ENCODE data around the gene DSCAML1. TPM values are rescaled to one million over a fixed set of nuclear protein-coding genes. Genes with fewer than 3 reads are reported as not detected.

Gene DSCAML1
- total RNA-seq, 2 experiments from 2014 or later, result 0.13 to 0.29 TPM

DNA sequence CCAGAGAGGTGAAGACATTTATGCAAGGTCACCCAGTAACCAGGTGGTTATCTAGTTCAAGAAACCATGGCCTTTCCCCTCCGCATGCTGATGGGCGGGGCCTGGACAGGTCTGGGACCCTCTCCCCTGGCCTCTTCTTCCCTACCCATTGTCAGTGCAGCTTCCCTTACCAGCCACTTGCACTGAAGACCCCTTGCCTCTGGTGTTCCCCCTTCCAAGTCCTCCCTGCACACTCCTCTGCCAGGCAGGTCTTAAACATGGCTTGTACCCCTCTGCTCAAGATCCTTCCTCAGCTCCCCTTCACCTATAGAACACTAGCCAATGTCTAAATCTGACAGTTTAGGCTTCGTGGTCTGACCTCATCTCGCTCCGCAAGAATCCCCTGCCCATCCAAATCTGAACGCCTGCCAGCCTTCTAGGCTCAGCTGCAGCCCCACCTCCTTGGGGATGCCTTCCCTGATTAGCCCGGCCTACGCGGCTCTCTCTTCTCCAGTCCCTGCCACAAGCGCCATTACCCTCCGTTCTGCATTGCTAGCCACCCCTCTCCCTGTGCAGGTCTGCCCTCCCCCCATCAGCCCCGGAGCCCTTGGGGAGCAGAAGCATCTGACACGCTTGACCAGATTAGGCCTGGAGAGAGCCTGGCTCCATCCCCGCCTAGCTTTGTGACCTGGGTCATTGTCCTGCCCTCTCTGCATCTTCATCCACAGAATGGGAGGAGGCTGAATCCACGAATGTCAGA is 213.8 kb downstream of the DSCAML1 start:
- intact Hi-C loops (cut with micrococcal nuclease), result no loop called here
- Mint-ChIP-seq H3K27ac (no peak overlapping the region), H3K4me3 (no peak overlapping the region), H3K4me1 (ENCODE audit: low read depth) (no peaks in the 10 kb centered on the region), H3K27me3 (peaks cover 3% of the 10 kb centered on the region), H3K9me3 (no peaks in the 10 kb centered on the region), H3K36me3 (ENCODE audit: low read depth) (no peaks in the 10 kb centered on the region)
- ChIA-PET POLR2A (no interaction called here), CTCF (interaction anchor here (1.0 kb wide), 1 partner anchor 157 kb away, joined by 3 read pairs; no protein-coding TSS in a partner anchor)
- TF ChIP-seq, protein P1, sequence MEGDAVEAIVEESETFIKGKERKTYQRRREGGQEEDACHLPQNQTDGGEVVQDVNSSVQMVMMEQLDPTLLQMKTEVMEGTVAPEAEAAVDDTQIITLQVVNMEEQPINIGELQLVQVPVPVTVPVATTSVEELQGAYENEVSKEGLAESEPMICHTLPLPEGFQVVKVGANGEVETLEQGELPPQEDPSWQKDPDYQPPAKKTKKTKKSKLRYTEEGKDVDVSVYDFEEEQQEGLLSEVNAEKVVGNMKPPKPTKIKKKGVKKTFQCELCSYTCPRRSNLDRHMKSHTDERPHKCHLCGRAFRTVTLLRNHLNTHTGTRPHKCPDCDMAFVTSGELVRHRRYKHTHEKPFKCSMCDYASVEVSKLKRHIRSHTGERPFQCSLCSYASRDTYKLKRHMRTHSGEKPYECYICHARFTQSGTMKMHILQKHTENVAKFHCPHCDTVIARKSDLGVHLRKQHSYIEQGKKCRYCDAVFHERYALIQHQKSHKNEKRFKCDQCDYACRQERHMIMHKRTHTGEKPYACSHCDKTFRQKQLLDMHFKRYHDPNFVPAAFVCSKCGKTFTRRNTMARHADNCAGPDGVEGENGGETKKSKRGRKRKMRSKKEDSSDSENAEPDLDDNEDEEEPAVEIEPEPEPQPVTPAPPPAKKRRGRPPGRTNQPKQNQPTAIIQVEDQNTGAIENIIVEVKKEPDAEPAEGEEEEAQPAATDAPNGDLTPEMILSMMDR (IDR thresholded peaks at IDR 0.05), result no peak
- ATAC-seq, result no peak
- no peak for DNase-seq

DNA sequence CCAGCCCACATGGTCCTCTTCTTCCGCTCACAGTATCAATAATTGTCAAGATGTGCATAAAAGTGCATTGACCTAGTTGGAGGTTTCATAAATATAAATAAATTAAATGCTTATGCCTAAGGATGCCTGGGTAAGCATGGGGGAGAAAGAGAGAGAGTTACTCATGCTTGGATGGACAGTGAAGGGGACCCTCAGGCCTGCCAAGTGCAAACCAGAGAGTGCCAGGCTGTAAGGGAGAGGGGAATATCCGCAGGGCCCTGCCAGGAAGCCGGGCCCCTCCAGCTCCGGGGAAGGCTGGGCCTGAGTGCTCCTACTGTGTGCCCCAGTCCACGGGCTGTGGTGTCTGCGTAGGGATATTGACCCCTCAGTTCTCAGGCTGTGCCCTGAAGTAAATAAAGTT is 214.6 kb downstream of the DSCAML1 start:
- TF ChIP-seq, protein P1 (IDR thresholded peaks at IDR 0.05), result no peak
- POLR2A ChIA-PET, result no interaction called here
- intact Hi-C loops (cut with micrococcal nuclease), result no loop called here

DNA sequence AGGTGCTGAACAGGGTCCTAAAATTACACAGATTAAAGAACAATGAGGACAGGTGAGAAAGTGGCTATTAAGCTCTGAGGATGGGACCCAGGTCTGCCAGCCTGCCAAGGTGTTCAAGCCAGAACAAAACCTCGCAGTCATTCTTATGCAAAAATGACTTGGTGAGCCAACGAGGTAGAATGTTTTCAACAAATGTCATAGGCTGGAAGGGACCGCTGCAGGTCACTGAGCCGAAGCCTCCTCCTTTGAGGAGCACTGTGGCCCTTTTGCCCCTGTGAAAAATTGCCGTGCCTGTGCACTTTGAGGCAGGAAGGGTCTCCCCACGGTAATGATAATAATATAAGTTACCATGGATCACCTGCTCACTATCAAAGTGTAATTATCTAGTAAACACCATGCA is 216.2 kb downstream of the DSCAML1 start:
- intact Hi-C loops (cut with micrococcal nuclease), result no loop called here
- no peak for ATAC-seq
- ChIA-PET CTCF (interaction anchor here (2.9 kb wide), 1 partner anchor 41 kb away, joined by 9 read pairs; no protein-coding TSS in a partner anchor), POLR2A (no interaction called here)
- Mint-ChIP-seq H3K27me3 (peaks cover 3% of the 10 kb centered on the region), H3K27ac (no peak overlapping the region), H3K36me3 (ENCODE audit: low read depth) (no peaks in the 10 kb centered on the region), H3K4me3 (no peak overlapping the region), H3K4me1 (ENCODE audit: low read depth) (no peaks in the 10 kb centered on the region), H3K9me3 (no peaks in the 10 kb centered on the region)
- TF ChIP-seq, protein P1 (IDR thresholded peaks at IDR 0.05), result no peak
- DNase-seq, result no peak

More for the DNA sequence above, 214.6 kb downstream of the DSCAML1 start:
- Mint-ChIP-seq H3K4me1 (ENCODE audit: low read depth) (no peaks in the 10 kb centered on the region), H3K36me3 (ENCODE audit: low read depth) (no peaks in the 10 kb centered on the region), H3K4me3 (no peak overlapping the region), H3K27me3 (peaks cover 3% of the 10 kb centered on the region), H3K27ac (no peak overlapping the region), H3K9me3 (no peaks in the 10 kb centered on the region)
- CTCF ChIA-PET, result interaction anchor here (1.0 kb wide), 1 partner anchor 156 kb away, joined by 3 read pairs; no protein-coding TSS in a partner anchor
- DNase-seq (no peak), ATAC-seq (no peak)

DNA sequence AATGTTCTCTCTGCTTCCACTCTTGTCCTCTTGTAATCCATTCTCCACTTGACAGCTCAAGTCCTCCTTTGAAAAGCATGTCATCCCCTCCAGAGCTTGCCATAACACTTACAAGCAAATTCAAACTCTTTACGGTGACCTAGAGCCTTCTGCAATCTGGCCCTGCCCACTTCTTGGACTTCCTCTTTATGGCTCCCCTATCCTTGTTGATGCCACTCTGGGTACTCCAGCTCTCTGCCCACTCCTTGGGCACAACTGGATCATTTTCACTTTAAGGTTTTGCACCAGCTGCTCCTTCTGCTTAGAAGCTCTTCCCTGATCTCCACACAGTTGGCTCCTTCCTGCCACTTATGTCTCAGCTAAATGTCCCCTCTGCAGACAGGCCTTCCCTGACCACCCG is 217.9 kb downstream of the DSCAML1 start:
- Mint-ChIP-seq H3K4me1 (ENCODE audit: low read depth) (no peaks in the 10 kb centered on the region), H3K9me3 (no peaks in the 10 kb centered on the region), H3K27ac (no peak overlapping the region), H3K4me3 (no peak overlapping the region), H3K27me3 (peaks cover 3% of the 10 kb centered on the region), H3K36me3 (ENCODE audit: low read depth) (no peaks in the 10 kb centered on the region)
- no peak for ATAC-seq
- TF ChIP-seq, protein P1 (IDR thresholded peaks at IDR 0.05), result no peak
- DNase-seq, result no peak
- CTCF ChIA-PET, result interaction anchor here (1.5 to 2.9 kb wide), 2 partner anchors 42 to 153 kb away, joined by 4 to 9 read pairs; no protein-coding TSS in a partner anchor
- intact Hi-C loops (cut with micrococcal nuclease), result no loop called here
- POLR2A ChIA-PET, result no interaction called here

DNA sequence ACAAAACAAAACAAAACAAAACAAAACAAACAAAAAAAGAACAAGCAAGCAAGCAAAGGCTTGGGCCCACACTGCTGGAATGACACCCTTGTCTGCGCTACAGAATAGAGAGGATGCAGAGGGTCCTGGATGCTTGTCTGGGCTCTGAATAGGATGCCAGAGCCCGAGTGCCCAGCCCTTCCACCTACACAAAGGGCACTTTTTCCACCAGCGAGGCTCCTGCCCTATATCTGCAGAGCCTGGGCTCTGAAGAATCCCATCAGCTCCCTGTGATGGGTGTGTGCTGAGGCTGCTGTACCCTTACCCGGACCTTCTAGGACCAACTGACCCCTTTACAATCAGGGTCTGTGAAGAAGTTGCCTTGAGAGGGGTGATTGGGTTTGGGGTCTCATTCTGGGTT is 221.2 kb downstream of the DSCAML1 start:
- no peak for DNase-seq
- Mint-ChIP-seq H3K27ac (no peak overlapping the region), H3K9me3 (no peaks in the 10 kb centered on the region), H3K4me3 (no peak overlapping the region), H3K27me3 (no peaks in the 10 kb centered on the region), H3K36me3 (ENCODE audit: low read depth) (no peaks in the 10 kb centered on the region), H3K4me1 (ENCODE audit: low read depth) (no peaks in the 10 kb centered on the region)
- no peak for ATAC-seq
- ChIA-PET CTCF (interaction anchor here (0.7 kb wide), 1 partner anchor 149 kb away, joined by 3 read pairs; no protein-coding TSS in a partner anchor), POLR2A (no interaction called here)
- intact Hi-C loops (cut with micrococcal nuclease), result no loop called here
- TF ChIP-seq, protein P1 (IDR thresholded peaks at IDR 0.05), result no peak
